ENCODE results near the gene SULT1B1. TPM values are rescaled to one million over a fixed set of nuclear protein-coding genes. Genes with fewer than 3 reads are reported as not detected.

Gene SULT1B1
- total and polyA plus RNA-seq, 2 experiments from 2014 or later: 10.7 to 53.8 TPM

GRCh38 chr4:69753686-69754085 lies 6.7 kb downstream of the SULT1B1 start:
- no peak for DNase-seq (ENCODE audit: low spot score)
- no peaks in the 10 kb centered on the region for H3K36me3 ChIP-seq (replicated peaks; ENCODE audit: insufficient read depth, low read depth)
- no peak overlapping the region for H3K4me2 ChIP-seq
- WGBS (ENCODE audit: low lambda C conversion rate, missing lambda C conversion rate): 88% methylated on average over 1 of the region's 1 CpG
- no peaks in the 10 kb centered on the region for H3K27me3 ChIP-seq
- peaks cover 6% of the 10 kb centered on the region for H3K9me3 ChIP-seq (ENCODE audit: low read depth)
- no peak overlapping the region for H2AFZ ChIP-seq
- peaks cover 27% of the 10 kb centered on the region for H3K4me1 ChIP-seq (ENCODE audit: insufficient read depth)
- no peak overlapping the region for H3K4me3 ChIP-seq
- H4K20me1 ChIP-seq (ENCODE audit: insufficient read depth, poor library complexity, severe bottlenecking): no peaks in the 10 kb centered on the region
- peak overlapping the region; percentile 29 for H3K27ac ChIP-seq
- no peaks in the 10 kb centered on the region for H3K9me2 ChIP-seq (replicated peaks; ENCODE audit: insufficient read depth)
- no peak for TF ChIP-seq EZH2 (IDR thresholded peaks at IDR 0.05; ENCODE audit: borderline replicate concordance)
- TF ChIP-seq EZH2phosphoT487 (IDR thresholded peaks at IDR 0.05; ENCODE audit: low read depth, severe bottlenecking, unreplicated experiment): no peak
- TF ChIP-seq CTCF (IDR thresholded peaks at IDR 0.05; ENCODE audit: poor library complexity): no peak
- H3K79me2 ChIP-seq: peaks cover 12% of the 10 kb centered on the region

GRCh38 chr4:69750346-69750745 lies 10.1 kb downstream of the SULT1B1 start:
- Histone ChIP-seq H3K36me3 (replicated peaks; ENCODE audit: insufficient read depth, low read depth) (no peaks in the 10 kb centered on the region), H3K4me1 (ENCODE audit: insufficient read depth) (peaks cover 14% of the 10 kb centered on the region), H3K4me3 (no peak overlapping the region), H3K9me3 (ENCODE audit: low read depth) (peaks cover 6% of the 10 kb centered on the region), H4K20me1 (ENCODE audit: insufficient read depth, poor library complexity, severe bottlenecking) (no peaks in the 10 kb centered on the region), H2AFZ (no peak overlapping the region), H3K4me2 (no peak overlapping the region), H3K79me2 (no peaks in the 10 kb centered on the region), H3K27ac (no peak overlapping the region), H3K9me2 (replicated peaks; ENCODE audit: insufficient read depth) (no peaks in the 10 kb centered on the region), H3K27me3 (no peaks in the 10 kb centered on the region)
- TF ChIP-seq EZH2phosphoT487 (IDR thresholded peaks at IDR 0.05; ENCODE audit: low read depth, severe bottlenecking, unreplicated experiment) (no peak), CTCF (IDR thresholded peaks at IDR 0.05; ENCODE audit: poor library complexity) (no peak), EZH2 (IDR thresholded peaks at IDR 0.05; ENCODE audit: borderline replicate concordance) (no peak)
- no peak for DNase-seq (ENCODE audit: low spot score)

- Histone ChIP-seq H3K36me3 (replicated peaks; ENCODE audit: insufficient read depth, low read depth) (no peaks in the 10 kb centered on the region), H2AFZ (no peak overlapping the region), H3K9me3 (ENCODE audit: low read depth) (peaks cover 6% of the 10 kb centered on the region), H4K20me1 (ENCODE audit: insufficient read depth, poor library complexity, severe bottlenecking) (no peaks in the 10 kb centered on the region), H3K4me3 (no peak overlapping the region), H3K27me3 (no peaks in the 10 kb centered on the region), H3K4me2 (no peak overlapping the region), H3K4me1 (ENCODE audit: insufficient read depth) (peaks cover 14% of the 10 kb centered on the region), H3K79me2 (no peaks in the 10 kb centered on the region), H3K9me2 (replicated peaks; ENCODE audit: insufficient read depth) (no peaks in the 10 kb centered on the region), H3K27ac (no peak overlapping the region)
- DNase-seq (ENCODE audit: low spot score): no peak
- TF ChIP-seq EZH2phosphoT487 (IDR thresholded peaks at IDR 0.05; ENCODE audit: low read depth, severe bottlenecking, unreplicated experiment): no peak
- WGBS (ENCODE audit: low lambda C conversion rate, missing lambda C conversion rate): 84% methylated on average over 2 of the region's 2 CpGs
Observed at GRCh38 chr4:69749771-69750170, 10.6 kb downstream of the SULT1B1 start.

GRCh38 chr4:69748173-69748572 lies 12.2 kb downstream of the SULT1B1 start:
- TF ChIP-seq EZH2 (IDR thresholded peaks at IDR 0.05; ENCODE audit: borderline replicate concordance): no peak
- TF ChIP-seq EZH2phosphoT487 (IDR thresholded peaks at IDR 0.05; ENCODE audit: low read depth, severe bottlenecking, unreplicated experiment): no peak
- no peak for TF ChIP-seq CTCF (IDR thresholded peaks at IDR 0.05; ENCODE audit: poor library complexity)
- Histone ChIP-seq H3K27ac (peak overlapping the region; percentile 19), H3K9me3 (ENCODE audit: low read depth) (peaks cover 6% of the 10 kb centered on the region), H3K79me2 (no peaks in the 10 kb centered on the region), H3K27me3 (no peaks in the 10 kb centered on the region), H2AFZ (no peak overlapping the region), H3K4me2 (no peak overlapping the region), H4K20me1 (ENCODE audit: insufficient read depth, poor library complexity, severe bottlenecking) (no peaks in the 10 kb centered on the region), H3K4me1 (ENCODE audit: insufficient read depth) (no peaks in the 10 kb centered on the region), H3K4me3 (no peak overlapping the region), H3K9me2 (replicated peaks; ENCODE audit: insufficient read depth) (no peaks in the 10 kb centered on the region), H3K36me3 (replicated peaks; ENCODE audit: insufficient read depth, low read depth) (no peaks in the 10 kb centered on the region)
- 20% methylated on average over 1 of the region's 1 CpG for WGBS (ENCODE audit: low lambda C conversion rate, missing lambda C conversion rate)
- no peak for DNase-seq (ENCODE audit: low spot score)

All from hepatocyte (in vitro differentiated cells).